Neutrophil (primary cell): ENCODE results near the gene HIVEP3.
A peak's percentile ranks its signal among the peaks of the same experiment; 100 is the strongest.

Experiments used
- H3K27ac ChIP-seq: fragments of 200-600 bp; sonication (generic); 2 replicates; pipeline ENCODE4 v1.5.1; 2016; ENCODE audit warnings: mild to moderate bottlenecking, moderate library complexity
- H3K27me3 ChIP-seq: fragments of 200-600 bp; sonication (generic); 2 replicates; pipeline ENCODE4 v1.6.0; 2016; ENCODE audit warnings: mild to moderate bottlenecking
- H3K36me3 ChIP-seq: fragments of 200-600 bp; sonication (generic); 2 replicates; pipeline ENCODE4 v1.5.1; 2017
- H3K4me1 ChIP-seq, 2 experiments: fragments of 200-600 bp in 1 of 2; sonication (generic) in 1 of 2; 1 replicate in 1 of 2; 2 replicates in 1 of 2; pipeline versions ENCODE4 v1.5.1 to v1.6.1; 2013 to 2016; ENCODE audit warnings: low read depth in 1 of 2, low read length in 1 of 2, mild to moderate bottlenecking in 1 of 2, moderate library complexity in 1 of 2; ENCODE audit not compliant: control insufficient read depth in 1 of 2, insufficient read depth in 1 of 2
- H3K4me3 ChIP-seq, 2 experiments: fragments of 200-600 bp in 1 of 2; sonication (generic) in 1 of 2; 1 replicate in 1 of 2; 2 replicates in 1 of 2; pipeline ENCODE4 v1.5.1; 2013 to 2016; ENCODE audit warnings: low read depth in 1 of 2, low read length in 1 of 2, mild to moderate bottlenecking in 1 of 2, moderate library complexity in 1 of 2
- H3K9me3 ChIP-seq: fragments of 200-600 bp; sonication (generic); 2 replicates; pipeline ENCODE4 v1.5.1; 2016
- TF ChIP-seq, protein P1 (sequence below): fragments of 200-600 bp; sonication (generic); IDR thresholded peaks from 2 replicates; pipeline ENCODE4 v1.5.1; 2016; ENCODE audit warnings: antibody characterized with exemption

HIVEP3 gene

GRCh38 chr1:41678111-41678878 is 240.4 kb downstream of the HIVEP3 start:
- Histone ChIP-seq H3K4me3 (no peak overlapping the region), H3K4me1 (peaks cover 24 to 26% of the 10 kb centered on the region in 2 experiments), H3K9me3 (no peaks in the 10 kb centered on the region), H3K27me3 (no peaks in the 10 kb centered on the region), H3K27ac (peak overlapping the region; percentile 52), H3K36me3 (no peaks in the 10 kb centered on the region)
- TF ChIP-seq, protein P1, sequence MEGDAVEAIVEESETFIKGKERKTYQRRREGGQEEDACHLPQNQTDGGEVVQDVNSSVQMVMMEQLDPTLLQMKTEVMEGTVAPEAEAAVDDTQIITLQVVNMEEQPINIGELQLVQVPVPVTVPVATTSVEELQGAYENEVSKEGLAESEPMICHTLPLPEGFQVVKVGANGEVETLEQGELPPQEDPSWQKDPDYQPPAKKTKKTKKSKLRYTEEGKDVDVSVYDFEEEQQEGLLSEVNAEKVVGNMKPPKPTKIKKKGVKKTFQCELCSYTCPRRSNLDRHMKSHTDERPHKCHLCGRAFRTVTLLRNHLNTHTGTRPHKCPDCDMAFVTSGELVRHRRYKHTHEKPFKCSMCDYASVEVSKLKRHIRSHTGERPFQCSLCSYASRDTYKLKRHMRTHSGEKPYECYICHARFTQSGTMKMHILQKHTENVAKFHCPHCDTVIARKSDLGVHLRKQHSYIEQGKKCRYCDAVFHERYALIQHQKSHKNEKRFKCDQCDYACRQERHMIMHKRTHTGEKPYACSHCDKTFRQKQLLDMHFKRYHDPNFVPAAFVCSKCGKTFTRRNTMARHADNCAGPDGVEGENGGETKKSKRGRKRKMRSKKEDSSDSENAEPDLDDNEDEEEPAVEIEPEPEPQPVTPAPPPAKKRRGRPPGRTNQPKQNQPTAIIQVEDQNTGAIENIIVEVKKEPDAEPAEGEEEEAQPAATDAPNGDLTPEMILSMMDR = no peak

- TF ChIP-seq, protein P1 = no peak
- H3K36me3 ChIP-seq = no peaks in the 10 kb centered on the region
- H3K27ac ChIP-seq = no peak overlapping the region
- H3K27me3 ChIP-seq = no peaks in the 10 kb centered on the region
- no peak overlapping the region for H3K4me3 ChIP-seq
- no peaks in the 10 kb centered on the region for H3K9me3 ChIP-seq
- peaks cover 17 to 19% of the 10 kb centered on the region in 2 experiments for H3K4me1 ChIP-seq
These were observed 241.1 kb downstream of the HIVEP3 start for GRCh38 chr1:41677620-41678019.

DNA sequence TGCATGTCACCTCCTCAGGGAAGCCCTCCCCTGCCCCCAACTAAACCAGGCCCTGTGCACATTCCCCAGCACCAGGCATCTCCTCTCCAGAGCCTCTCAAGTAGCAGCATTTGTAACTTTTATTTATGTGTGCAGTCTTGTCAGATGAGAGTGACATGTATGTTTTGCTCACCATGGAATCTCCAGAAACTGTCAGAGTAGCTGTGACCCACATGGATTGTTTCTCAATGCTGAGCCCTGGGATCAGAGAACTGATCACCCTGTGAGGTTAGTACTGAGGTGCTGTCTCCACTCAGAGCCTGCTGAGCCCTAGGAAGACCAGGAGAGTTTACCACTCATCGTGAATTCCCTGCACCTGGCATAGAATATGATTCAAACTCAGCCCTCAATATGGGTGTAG is 243.3 kb downstream of the HIVEP3 start:
- TF ChIP-seq, protein P1 = no peak
- Histone ChIP-seq H3K4me1 (peaks cover 13% of the 10 kb centered on the region in 2 experiments), H3K27me3 (no peaks in the 10 kb centered on the region), H3K36me3 (no peaks in the 10 kb centered on the region), H3K4me3 (no peak overlapping the region), H3K27ac (no peak overlapping the region), H3K9me3 (no peaks in the 10 kb centered on the region)

- H3K4me3 ChIP-seq = no peak overlapping the region
- no peaks in the 10 kb centered on the region for H3K9me3 ChIP-seq
- no peak overlapping the region for H3K27ac ChIP-seq
- H3K27me3 ChIP-seq = no peaks in the 10 kb centered on the region
- no peaks in the 10 kb centered on the region for H3K36me3 ChIP-seq
- peaks cover 13% of the 10 kb centered on the region in 2 experiments for H3K4me1 ChIP-seq
- TF ChIP-seq, protein P1 = no peak
These were observed 244.2 kb downstream of the HIVEP3 start for GRCh38 chr1:41674522-41674921.

DNA sequence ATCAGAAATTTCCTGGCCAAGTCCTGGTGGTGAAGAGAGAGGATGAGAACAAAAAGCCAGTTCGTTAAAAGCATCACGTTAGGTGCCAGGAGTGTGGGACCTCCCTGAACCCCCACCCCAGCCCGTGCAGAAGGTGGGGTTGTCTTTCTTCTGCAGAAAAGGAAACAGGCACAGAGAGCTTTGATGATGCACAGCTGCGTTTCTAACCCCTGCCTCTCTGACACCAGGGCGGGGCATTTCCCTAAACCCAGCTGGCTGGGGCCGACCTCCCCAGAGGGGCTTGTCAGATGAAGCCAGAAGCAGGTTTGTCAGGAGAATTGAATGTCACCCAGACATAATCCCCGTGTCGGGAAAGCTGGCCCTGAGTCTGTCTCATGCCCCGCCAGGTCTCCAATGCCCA is 244.9 kb downstream of the HIVEP3 start:
- Histone ChIP-seq H3K4me3 (no peak overlapping the region), H3K4me1 (peaks cover 9% of the 10 kb centered on the region in 2 experiments), H3K27me3 (no peaks in the 10 kb centered on the region), H3K36me3 (no peaks in the 10 kb centered on the region), H3K9me3 (no peaks in the 10 kb centered on the region), H3K27ac (no peak overlapping the region)
- TF ChIP-seq, protein P1 = no peak
